A549 treated with AZD2906 at 1 μM for 4 hours (cell line): ENCODE measurements around the gene PLXNA4. TPM values are rescaled to one million over a fixed set of nuclear protein-coding genes. Genes with fewer than 3 reads are reported as not detected.

ENCODE experiments used
- total RNA-seq: library from RNA; stranded (reverse); fragments of 200-300 nt; extraction: Qiagen RNA extraction; gene quantifications from 5 replicates; pipeline ENCODE4 v1.2.3, GENCODE V29; 2022

Gene PLXNA4, protein sequence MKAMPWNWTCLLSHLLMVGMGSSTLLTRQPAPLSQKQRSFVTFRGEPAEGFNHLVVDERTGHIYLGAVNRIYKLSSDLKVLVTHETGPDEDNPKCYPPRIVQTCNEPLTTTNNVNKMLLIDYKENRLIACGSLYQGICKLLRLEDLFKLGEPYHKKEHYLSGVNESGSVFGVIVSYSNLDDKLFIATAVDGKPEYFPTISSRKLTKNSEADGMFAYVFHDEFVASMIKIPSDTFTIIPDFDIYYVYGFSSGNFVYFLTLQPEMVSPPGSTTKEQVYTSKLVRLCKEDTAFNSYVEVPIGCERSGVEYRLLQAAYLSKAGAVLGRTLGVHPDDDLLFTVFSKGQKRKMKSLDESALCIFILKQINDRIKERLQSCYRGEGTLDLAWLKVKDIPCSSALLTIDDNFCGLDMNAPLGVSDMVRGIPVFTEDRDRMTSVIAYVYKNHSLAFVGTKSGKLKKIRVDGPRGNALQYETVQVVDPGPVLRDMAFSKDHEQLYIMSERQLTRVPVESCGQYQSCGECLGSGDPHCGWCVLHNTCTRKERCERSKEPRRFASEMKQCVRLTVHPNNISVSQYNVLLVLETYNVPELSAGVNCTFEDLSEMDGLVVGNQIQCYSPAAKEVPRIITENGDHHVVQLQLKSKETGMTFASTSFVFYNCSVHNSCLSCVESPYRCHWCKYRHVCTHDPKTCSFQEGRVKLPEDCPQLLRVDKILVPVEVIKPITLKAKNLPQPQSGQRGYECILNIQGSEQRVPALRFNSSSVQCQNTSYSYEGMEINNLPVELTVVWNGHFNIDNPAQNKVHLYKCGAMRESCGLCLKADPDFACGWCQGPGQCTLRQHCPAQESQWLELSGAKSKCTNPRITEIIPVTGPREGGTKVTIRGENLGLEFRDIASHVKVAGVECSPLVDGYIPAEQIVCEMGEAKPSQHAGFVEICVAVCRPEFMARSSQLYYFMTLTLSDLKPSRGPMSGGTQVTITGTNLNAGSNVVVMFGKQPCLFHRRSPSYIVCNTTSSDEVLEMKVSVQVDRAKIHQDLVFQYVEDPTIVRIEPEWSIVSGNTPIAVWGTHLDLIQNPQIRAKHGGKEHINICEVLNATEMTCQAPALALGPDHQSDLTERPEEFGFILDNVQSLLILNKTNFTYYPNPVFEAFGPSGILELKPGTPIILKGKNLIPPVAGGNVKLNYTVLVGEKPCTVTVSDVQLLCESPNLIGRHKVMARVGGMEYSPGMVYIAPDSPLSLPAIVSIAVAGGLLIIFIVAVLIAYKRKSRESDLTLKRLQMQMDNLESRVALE (N-terminal part only)
- total RNA-seq = 0.18 to 0.85 TPM (median 0.56 TPM) in 5 replicates

GRCh38 chr7:132575982-132576720, at the start of gene PLXNA4:
TSS of gene PLXNA4 (minus strand) at chr7:132576470. CDS start at chr7:132508693, 67,777 bp downstream.

